ENCODE results near the gene PANX2. TPM values are rescaled to one million over a fixed set of nuclear protein-coding genes. Genes with fewer than 3 reads are reported as not detected.

Gene PANX2
- total and polyA plus RNA-seq, 4 donors, result 0.39 to 14.8 (median 1.5) TPM

DNA sequence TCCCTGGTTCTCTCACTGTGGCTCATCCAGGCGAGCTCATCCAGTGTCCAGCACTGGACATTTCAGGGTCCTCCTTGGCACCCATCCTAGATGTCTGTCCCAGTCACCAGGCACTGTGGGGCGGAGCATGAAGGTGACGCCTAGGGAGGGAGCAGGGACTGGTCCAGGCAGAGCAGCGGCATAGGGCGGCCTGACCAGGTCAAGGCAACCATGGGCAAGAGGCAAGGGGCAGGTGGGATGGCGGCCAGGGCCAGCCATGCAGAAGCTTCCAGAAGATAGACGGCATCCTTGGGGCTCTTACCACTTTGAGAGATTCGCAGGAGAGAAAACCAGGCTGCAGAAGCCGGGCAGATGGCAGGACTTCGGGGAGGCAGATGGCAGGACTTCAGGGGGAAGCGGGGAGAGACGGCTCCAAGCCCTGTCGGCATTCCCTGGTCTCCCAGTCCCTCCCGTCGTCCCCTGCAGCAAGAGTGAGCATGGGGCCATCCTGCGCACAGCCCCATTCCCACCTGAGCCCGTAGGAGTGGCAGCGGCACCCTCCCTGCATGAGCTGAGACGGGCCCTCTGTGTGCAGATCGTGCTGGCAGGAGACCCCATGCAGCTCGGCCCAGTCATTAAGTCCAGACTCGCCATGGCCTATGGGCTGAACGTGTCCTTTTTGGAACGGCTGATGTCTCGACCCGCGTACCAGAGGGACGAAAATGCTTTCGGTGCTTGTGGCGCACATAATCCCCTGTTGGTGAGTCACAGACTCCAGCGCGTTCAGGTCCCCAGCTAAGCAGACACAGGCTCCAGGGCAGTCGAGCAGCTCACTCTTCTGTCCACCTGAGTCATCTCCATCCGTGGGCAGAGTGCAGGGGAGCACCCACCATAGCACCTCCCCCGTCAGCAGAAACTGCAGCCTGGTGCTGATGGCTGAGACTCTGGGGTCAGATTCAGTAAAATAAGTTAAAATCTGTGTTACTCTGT is 20.1 kb upstream of the PANX2 start:
- DNase-seq (ENCODE audit: low spot score), result no peak
- TF ChIP-seq NR2F2 (IDR thresholded peaks at IDR 0.05), result no peak
- TF ChIP-seq FOXA2 (IDR thresholded peaks at IDR 0.05), result no peak
- TF ChIP-seq SP1 (IDR thresholded peaks at IDR 0.05), result no peak
- TF ChIP-seq, protein P1, sequence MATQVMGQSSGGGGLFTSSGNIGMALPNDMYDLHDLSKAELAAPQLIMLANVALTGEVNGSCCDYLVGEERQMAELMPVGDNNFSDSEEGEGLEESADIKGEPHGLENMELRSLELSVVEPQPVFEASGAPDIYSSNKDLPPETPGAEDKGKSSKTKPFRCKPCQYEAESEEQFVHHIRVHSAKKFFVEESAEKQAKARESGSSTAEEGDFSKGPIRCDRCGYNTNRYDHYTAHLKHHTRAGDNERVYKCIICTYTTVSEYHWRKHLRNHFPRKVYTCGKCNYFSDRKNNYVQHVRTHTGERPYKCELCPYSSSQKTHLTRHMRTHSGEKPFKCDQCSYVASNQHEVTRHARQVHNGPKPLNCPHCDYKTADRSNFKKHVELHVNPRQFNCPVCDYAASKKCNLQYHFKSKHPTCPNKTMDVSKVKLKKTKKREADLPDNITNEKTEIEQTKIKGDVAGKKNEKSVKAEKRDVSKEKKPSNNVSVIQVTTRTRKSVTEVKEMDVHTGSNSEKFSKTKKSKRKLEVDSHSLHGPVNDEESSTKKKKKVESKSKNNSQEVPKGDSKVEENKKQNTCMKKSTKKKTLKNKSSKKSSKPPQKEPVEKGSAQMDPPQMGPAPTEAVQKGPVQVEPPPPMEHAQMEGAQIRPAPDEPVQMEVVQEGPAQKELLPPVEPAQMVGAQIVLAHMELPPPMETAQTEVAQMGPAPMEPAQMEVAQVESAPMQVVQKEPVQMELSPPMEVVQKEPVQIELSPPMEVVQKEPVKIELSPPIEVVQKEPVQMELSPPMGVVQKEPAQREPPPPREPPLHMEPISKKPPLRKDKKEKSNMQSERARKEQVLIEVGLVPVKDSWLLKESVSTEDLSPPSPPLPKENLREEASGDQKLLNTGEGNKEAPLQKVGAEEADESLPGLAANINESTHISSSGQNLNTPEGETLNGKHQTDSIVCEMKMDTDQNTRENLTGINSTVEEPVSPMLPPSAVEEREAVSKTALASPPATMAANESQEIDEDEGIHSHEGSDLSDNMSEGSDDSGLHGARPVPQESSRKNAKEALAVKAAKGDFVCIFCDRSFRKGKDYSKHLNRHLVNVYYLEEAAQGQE (IDR thresholded peaks at IDR 0.05), result no peak
- no peak for TF ChIP-seq EGR1 (IDR thresholded peaks at IDR 0.05; ENCODE audit: low read depth in 2 of 2)
- no peak for TF ChIP-seq MAX (IDR thresholded peaks at IDR 0.05)
- no peak for TF ChIP-seq JUND (IDR thresholded peaks at IDR 0.05)
- Histone ChIP-seq H3K36me3 (ENCODE audit: control insufficient read depth in 4 of 4, insufficient read depth in 3 of 4, low read depth in 1 of 4, low read length in 3 of 4) (no peaks in the 10 kb centered on the region), H3K27me3 (ENCODE audit: control insufficient read depth in 4 of 4, insufficient read depth in 4 of 4, low read length in 3 of 4) (no peaks in the 10 kb centered on the region), H3K4me1 (ENCODE audit: control insufficient read depth in 4 of 4, insufficient read depth in 4 of 4, low read length in 3 of 4) (peaks cover 5 to 34% (median 29%) of the 10 kb centered on the region in 4 donors), H3K4me3 (ENCODE audit: low read depth in 1 of 3, low read length in 3 of 3) (no peak overlapping the region), H3K9me3 (ENCODE audit: control insufficient read depth in 4 of 4, low read length in 3 of 4) (no peaks in the 10 kb centered on the region), H3K9ac (ENCODE audit: low read depth in 1 of 2, low read length in 2 of 2) (no peak overlapping the region), H3K27ac (ENCODE audit: low read depth in 1 of 2, low read length in 2 of 2) (no peak overlapping the region)
- WGBS, result 93% methylated on average over 35 of the region's 35 CpGs

DNA sequence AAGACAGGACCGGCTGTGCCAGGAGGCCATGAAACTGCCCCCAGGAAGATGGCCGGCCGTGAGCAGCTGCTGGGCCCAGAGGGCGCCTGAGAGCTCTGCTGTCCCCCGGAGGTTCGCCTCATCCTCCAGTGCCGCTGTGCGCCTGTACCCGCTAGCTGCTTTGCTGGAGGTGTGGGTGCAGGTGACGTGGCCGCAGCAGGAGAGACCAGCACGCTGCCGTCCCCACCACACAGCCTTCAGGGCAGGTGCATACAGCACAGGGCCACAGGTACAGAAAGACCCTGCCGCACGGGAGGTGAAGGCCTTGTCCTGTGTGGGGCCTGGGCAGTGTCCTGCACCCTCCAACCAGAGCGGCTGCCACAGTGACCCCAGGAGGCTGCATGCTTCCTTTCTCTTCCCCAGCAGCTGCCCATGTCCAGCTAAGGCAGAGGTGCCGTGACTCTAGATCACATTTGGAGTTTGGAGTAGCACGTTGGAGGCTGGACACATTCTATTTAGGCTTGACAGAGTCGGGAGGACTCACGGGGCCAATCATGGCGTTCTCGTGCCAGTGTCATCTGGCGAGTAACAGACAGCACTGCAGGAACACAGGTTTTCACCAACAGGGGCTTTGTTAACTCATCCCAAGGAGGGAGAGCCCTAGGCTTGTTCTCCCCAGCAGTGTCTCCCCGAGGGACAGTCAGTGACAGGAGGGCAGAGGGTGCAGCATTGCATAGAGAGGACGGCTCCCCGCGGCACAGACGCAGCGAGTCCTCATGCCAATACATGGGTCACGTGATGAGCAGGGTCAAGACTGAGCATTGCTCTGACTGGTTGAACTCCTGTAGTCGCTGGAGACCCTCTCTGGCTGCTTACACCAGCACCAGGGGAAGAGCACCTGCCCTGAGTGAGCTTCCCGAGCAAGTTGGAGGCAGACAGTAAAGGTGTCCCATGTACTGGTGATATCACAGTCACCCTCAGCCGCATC is 18.7 kb upstream of the PANX2 start:
- DNase-seq (ENCODE audit: low spot score), result no peak
- 88% methylated on average over 33 of the region's 33 CpGs for whole genome bisulfite sequencing
- Histone ChIP-seq H3K9me3 (ENCODE audit: control insufficient read depth in 4 of 4, low read length in 3 of 4) (no peaks in the 10 kb centered on the region), H3K9ac (ENCODE audit: low read depth in 1 of 2, low read length in 2 of 2) (no peak overlapping the region), H3K4me3 (ENCODE audit: low read depth in 1 of 3, low read length in 3 of 3) (no peak overlapping the region), H3K27ac (ENCODE audit: low read depth in 1 of 2, low read length in 2 of 2) (no peak overlapping the region), H3K27me3 (ENCODE audit: control insufficient read depth in 4 of 4, insufficient read depth in 4 of 4, low read length in 3 of 4) (no peaks in the 10 kb centered on the region), H3K36me3 (ENCODE audit: control insufficient read depth in 4 of 4, insufficient read depth in 3 of 4, low read depth in 1 of 4, low read length in 3 of 4) (no peaks in the 10 kb centered on the region), H3K4me1 (ENCODE audit: control insufficient read depth in 4 of 4, insufficient read depth in 4 of 4, low read length in 3 of 4) (peaks cover 2 to 20% (median 16%) of the 10 kb centered on the region in 4 donors)
- TF ChIP-seq EGR1 (IDR thresholded peaks at IDR 0.05; ENCODE audit: low read depth in 2 of 2) (no peak), JUND (IDR thresholded peaks at IDR 0.05) (no peak), NR2F2 (IDR thresholded peaks at IDR 0.05) (no peak), GABPA (IDR thresholded peaks at IDR 0.05 in 1 of 2, conservative IDR thresholded peaks at IDR 0.05 in 1 of 2) (no peak), HNF4A (conservative IDR thresholded peaks at IDR 0.05) (no peak), TAF1 (conservative IDR thresholded peaks at IDR 0.05) (no peak), MAX (IDR thresholded peaks at IDR 0.05) (no peak), ATF3 (IDR thresholded peaks at IDR 0.05) (no peak), YY1 (IDR thresholded peaks at IDR 0.05) (no peak), RXRA (IDR thresholded peaks at IDR 0.05) (no peak), FOXA1 (IDR thresholded peaks at IDR 0.05) (no peak), FOXA2 (IDR thresholded peaks at IDR 0.05) (no peak), RAD21 (IDR thresholded peaks at IDR 0.05) (no peak), SP1 (IDR thresholded peaks at IDR 0.05) (no peak), HNF4G (IDR thresholded peaks at IDR 0.05) (no peak)
- TF ChIP-seq, protein P2, sequence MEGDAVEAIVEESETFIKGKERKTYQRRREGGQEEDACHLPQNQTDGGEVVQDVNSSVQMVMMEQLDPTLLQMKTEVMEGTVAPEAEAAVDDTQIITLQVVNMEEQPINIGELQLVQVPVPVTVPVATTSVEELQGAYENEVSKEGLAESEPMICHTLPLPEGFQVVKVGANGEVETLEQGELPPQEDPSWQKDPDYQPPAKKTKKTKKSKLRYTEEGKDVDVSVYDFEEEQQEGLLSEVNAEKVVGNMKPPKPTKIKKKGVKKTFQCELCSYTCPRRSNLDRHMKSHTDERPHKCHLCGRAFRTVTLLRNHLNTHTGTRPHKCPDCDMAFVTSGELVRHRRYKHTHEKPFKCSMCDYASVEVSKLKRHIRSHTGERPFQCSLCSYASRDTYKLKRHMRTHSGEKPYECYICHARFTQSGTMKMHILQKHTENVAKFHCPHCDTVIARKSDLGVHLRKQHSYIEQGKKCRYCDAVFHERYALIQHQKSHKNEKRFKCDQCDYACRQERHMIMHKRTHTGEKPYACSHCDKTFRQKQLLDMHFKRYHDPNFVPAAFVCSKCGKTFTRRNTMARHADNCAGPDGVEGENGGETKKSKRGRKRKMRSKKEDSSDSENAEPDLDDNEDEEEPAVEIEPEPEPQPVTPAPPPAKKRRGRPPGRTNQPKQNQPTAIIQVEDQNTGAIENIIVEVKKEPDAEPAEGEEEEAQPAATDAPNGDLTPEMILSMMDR (IDR thresholded peaks at IDR 0.05; ENCODE audit: low read depth, low read length, missing input control), result no peak
- TF ChIP-seq, protein P3, sequence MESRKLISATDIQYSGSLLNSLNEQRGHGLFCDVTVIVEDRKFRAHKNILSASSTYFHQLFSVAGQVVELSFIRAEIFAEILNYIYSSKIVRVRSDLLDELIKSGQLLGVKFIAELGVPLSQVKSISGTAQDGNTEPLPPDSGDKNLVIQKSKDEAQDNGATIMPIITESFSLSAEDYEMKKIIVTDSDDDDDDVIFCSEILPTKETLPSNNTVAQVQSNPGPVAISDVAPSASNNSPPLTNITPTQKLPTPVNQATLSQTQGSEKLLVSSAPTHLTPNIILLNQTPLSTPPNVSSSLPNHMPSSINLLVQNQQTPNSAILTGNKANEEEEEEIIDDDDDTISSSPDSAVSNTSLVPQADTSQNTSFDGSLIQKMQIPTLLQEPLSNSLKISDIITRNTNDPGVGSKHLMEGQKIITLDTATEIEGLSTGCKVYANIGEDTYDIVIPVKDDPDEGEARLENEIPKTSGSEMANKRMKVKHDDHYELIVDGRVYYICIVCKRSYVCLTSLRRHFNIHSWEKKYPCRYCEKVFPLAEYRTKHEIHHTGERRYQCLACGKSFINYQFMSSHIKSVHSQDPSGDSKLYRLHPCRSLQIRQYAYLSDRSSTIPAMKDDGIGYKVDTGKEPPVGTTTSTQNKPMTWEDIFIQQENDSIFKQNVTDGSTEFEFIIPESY (IDR thresholded peaks at IDR 0.05), result no peak
